Urothelium cell line (cell line): Measurements from ENCODE around the gene EFHD1.
"Not testable (repeated sequence)": the region's sequence is repeated elsewhere in the genome, so short reads cannot be mapped to it uniquely, and the experiment has no call there.

Experiments used
- DNase-seq: peaks from one replicate; pipeline ENCODE4 v3.0.0; 2011; ENCODE audit warnings: low spot score, mixed read lengths
- FAIRE-seq: peaks from 2 replicates; lab custom pipeline; 2011; peaks lifted over from hg19 to GRCh38; lab: Jason Lieb, UNC

EFHD1 gene

GRCh38 chr2:232688201-232688600, 54.8 kb downstream of the EFHD1 start:
- FAIRE-seq (no peak), DNase-seq (no peak)

GRCh38 chr2:232689152-232689910, 55.9 kb downstream of the EFHD1 start:
- FAIRE-seq (no peak), DNase-seq (no peak)

GRCh38 chr2:232691117-232691516, 57.7 kb downstream of the EFHD1 start:
- not testable (repeated sequence) for FAIRE-seq, DNase-seq

- no peak for FAIRE-seq
These were observed 59.9 kb downstream of the EFHD1 start for GRCh38 chr2:232693344-232693743.

GRCh38 chr2:232696609-232697058, 63.2 kb downstream of the EFHD1 start:
- no peak for FAIRE-seq
- DNase-seq = no peak

More at GRCh38 chr2:232693344-232693743, 59.9 kb downstream of the EFHD1 start:
- no peak for DNase-seq

- FAIRE-seq = peak; percentile 96
- peak; percentile 99 for DNase-seq
These were observed 63.8 kb downstream of the EFHD1 start, which contains the start of gene GIGYF2 for GRCh38 chr2:232697059-232697806. GIGYF2 (plus strand) TSS chr2:232697331; CDS start chr2:232735198, 37,867 bp downstream.

- DNase-seq (no peak), FAIRE-seq (no peak)
These were observed 64.4 kb downstream of the EFHD1 start for GRCh38 chr2:232697807-232698110.

GRCh38 chr2:232698556-232699091, 65.2 kb downstream of the EFHD1 start:
- DNase-seq (no peak), FAIRE-seq (no peak)

- FAIRE-seq = no peak
- DNase-seq = no peak
These were observed 65.7 kb downstream of the EFHD1 start for GRCh38 chr2:232699110-232699509.

GRCh38 chr2:232700154-232700553, 66.8 kb downstream of the EFHD1 start:
- DNase-seq (no peak), FAIRE-seq (no peak)

- DNase-seq (no peak), FAIRE-seq (no peak)
These were observed 73.7 kb downstream of the EFHD1 start for GRCh38 chr2:232707076-232707475.

GRCh38 chr2:232713505-232713904, 80.1 kb downstream of the EFHD1 start:
- FAIRE-seq (no peak), DNase-seq (no peak)

GRCh38 chr2:232714969-232715368, 81.6 kb downstream of the EFHD1 start:
- DNase-seq (no peak), FAIRE-seq (no peak)

GRCh38 chr2:232720056-232720455, 86.7 kb downstream of the EFHD1 start:
- not testable (repeated sequence) for FAIRE-seq

GRCh38 chr2:232721261-232721660, 87.9 kb downstream of the EFHD1 start:
- DNase-seq = no peak
- no peak for FAIRE-seq

More at GRCh38 chr2:232720056-232720455, 86.7 kb downstream of the EFHD1 start:
- DNase-seq = not testable (repeated sequence)

GRCh38 chr2:232721882-232722281, 88.5 kb downstream of the EFHD1 start:
- FAIRE-seq (no peak), DNase-seq (no peak)

- FAIRE-seq (no peak), DNase-seq (no peak)
These were observed 89.6 kb downstream of the EFHD1 start for GRCh38 chr2:232723027-232723426.

- DNase-seq (no peak), FAIRE-seq (no peak)
These were observed 95.4 kb downstream of the EFHD1 start for GRCh38 chr2:232728785-232729184.

- FAIRE-seq = no peak
- DNase-seq = no peak
These were observed 98.1 kb downstream of the EFHD1 start for GRCh38 chr2:232731470-232731869.
